Activated B cell treated with CpG ODN at 0.5 μM for 24 hours (primary cell): ENCODE measurements around the gene TMEM52B. TPM values are rescaled to one million over a fixed set of nuclear protein-coding genes. Genes with fewer than 3 reads are reported as not detected.

Source experiments
- ATAC-seq: fragments of 200-7000 bp; cut with Tn5 transposase; one replicate; pipeline ENCODE4 v1.10.0; 2021; ENCODE audit warnings: low read depth, mild to moderate bottlenecking, moderate library complexity
- CTCF ChIA-PET: fragments of 350-600 bp; sonication (Branson Sonifier 250); formaldehyde crosslinking; loops from one replicate; lab custom pipeline; 2021; ENCODE audit warnings: antibody characterized with exemption; lab: Charles Lee
- POLR2A ChIA-PET: fragments of 350-600 bp; sonication (Branson Sonifier 250); formaldehyde crosslinking; loops from one replicate; lab custom pipeline; 2021; ENCODE audit warnings: antibody characterized with exemption; lab: Charles Lee
- DNase-seq: peaks from one replicate; pipeline ENCODE4 v3.0.0; 2022
- H3K27ac Mint-ChIP-seq: one replicate; pipeline ENCODE4 v1.8.0; 2020; ENCODE audit warnings: mixed read lengths
- H3K27me3 Mint-ChIP-seq: one replicate; pipeline ENCODE4 v1.8.0; 2021; ENCODE audit warnings: mixed read lengths
- H3K36me3 Mint-ChIP-seq: one replicate; pipeline ENCODE4 v1.8.0; 2021; ENCODE audit warnings: low read depth, mixed read lengths
- H3K4me1 Mint-ChIP-seq: one replicate; pipeline ENCODE4 v1.8.0; 2021; ENCODE audit warnings: mixed read lengths
- H3K4me3 Mint-ChIP-seq: one replicate; pipeline ENCODE4 v1.8.0; 2020; ENCODE audit warnings: mild to moderate bottlenecking, mixed read lengths
- H3K9me3 Mint-ChIP-seq: one replicate; pipeline ENCODE4 v1.8.0; 2020; ENCODE audit warnings: mixed read lengths
- CTCF ChIP-seq: fragments of 200-600 bp; IDR thresholded peaks from one replicate; pipeline ENCODE4 v1.8.0; 2022; ENCODE audit warnings: antibody characterized with exemption, mild to moderate bottlenecking
- intact Hi-C: fragments of 100-400 bp; cut with micrococcal nuclease; formaldehyde crosslinking; loops from one replicate; pipeline ENCODE4 v1.15.1; 2024
- total RNA-seq: library from RNA; stranded (reverse); gene quantifications from 2 replicates; pipeline ENCODE4 v1.2.3, GENCODE V29; 2022

TMEM52B gene
- total RNA-seq, 1 donor from 2014 or later = not detected

DNA sequence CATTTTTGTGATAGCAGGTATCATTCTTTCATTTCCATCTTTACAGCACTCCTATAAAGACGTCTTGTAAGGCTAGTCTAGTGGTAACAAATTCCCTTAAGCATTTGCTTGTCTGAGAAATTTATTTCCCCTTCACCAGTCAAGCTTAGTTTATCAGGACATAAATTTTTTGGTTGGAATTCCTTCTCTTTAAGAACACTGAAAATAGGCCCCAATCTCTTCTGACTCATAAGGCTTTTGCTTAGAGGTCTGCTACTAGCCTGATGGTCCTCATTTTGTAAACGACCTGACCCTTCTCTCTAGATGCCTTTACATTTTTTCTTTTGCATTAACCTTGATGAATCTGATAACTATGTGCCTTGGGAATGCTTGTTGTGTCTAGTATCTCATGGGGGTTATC, 27.2 kb upstream of the TMEM52B start:
- Mint-ChIP-seq H3K36me3 (no peaks in the 10 kb centered on the region), H3K9me3 (peaks cover 2% of the 10 kb centered on the region), H3K4me1 (peaks cover 14% of the 10 kb centered on the region), H3K27ac (no peak overlapping the region), H3K4me3 (no peak overlapping the region), H3K27me3 (peaks cover 17% of the 10 kb centered on the region)
- ChIA-PET POLR2A (no interaction called here), CTCF (interaction anchor here (1.1 to 2.3 kb wide), 2 partner anchors 9 to 12 kb away, joined by 5 to 9 read pairs; no protein-coding TSS in a partner anchor)
- DNase-seq = no peak
- ATAC-seq = no peak
- intact Hi-C loops = loop anchor here (2.0 to 5.0 kb wide), 3 partner anchors 411 to 1336 kb away; no protein-coding TSS in a partner anchor
- TF ChIP-seq CTCF = no peak

GRCh38 chr12:10153271-10154144, 25.3 kb upstream of the TMEM52B start:
- intact Hi-C loops = loop anchor here (1.0 to 5.0 kb wide), 4 partner anchors 37 to 1334 kb away; no protein-coding TSS in a partner anchor
- ChIA-PET CTCF (interaction anchor here (0.6 to 2.3 kb wide), 16 partner anchors 11 to 1376 kb away, joined by 3 to 19 read pairs (median 6); partner anchors contain the start of genes CLEC7A and OLR1), POLR2A (no interaction called here)
- peak; percentile 39 for DNase-seq
- peak; percentile 80 for ATAC-seq
- Mint-ChIP-seq H3K27me3 (peaks cover 17% of the 10 kb centered on the region), H3K36me3 (no peaks in the 10 kb centered on the region), H3K4me1 (peaks cover 16% of the 10 kb centered on the region), H3K9me3 (no peaks in the 10 kb centered on the region), H3K4me3 (peak overlapping the region; percentile 86), H3K27ac (no peak overlapping the region)
- peak; percentile 71 for TF ChIP-seq CTCF

DNA sequence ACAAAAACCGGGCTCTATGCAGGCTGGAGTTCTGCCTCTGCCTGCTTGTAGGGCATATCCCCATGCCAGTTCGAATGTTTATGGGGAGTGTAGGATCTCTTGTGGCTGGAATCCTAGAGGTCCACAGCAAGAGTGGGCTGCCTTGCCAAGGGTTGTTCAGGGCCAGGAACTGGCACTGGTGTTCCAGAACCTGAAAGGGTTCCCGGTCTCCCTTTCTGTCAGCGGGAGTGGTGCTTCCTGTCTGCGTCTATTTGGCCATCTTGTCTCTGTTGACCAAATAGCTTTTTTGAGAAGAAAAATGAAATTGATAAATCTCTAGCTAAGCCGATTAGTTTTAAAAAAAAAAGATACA, 24.7 kb upstream of the TMEM52B start:
- peak overlapping the region; percentile 86 for H3K4me3 Mint-ChIP-seq
- no peak for TF ChIP-seq CTCF
- H3K36me3 Mint-ChIP-seq = no peaks in the 10 kb centered on the region
- ATAC-seq = no peak
- no peak for DNase-seq
- intact Hi-C loops = loop anchor here (5.0 kb wide), 2 partner anchors 1043 to 1333 kb away; no protein-coding TSS in a partner anchor
- H3K27ac Mint-ChIP-seq = no peak overlapping the region
- no peaks in the 10 kb centered on the region for H3K9me3 Mint-ChIP-seq
- ChIA-PET CTCF (interaction anchor here (0.5 to 2.2 kb wide), 4 partner anchors 11 to 408 kb away, joined by 3 to 5 read pairs (median 4); no protein-coding TSS in a partner anchor), POLR2A (no interaction called here)
- peaks cover 22% of the 10 kb centered on the region for H3K4me1 Mint-ChIP-seq
- H3K27me3 Mint-ChIP-seq = peaks cover 17% of the 10 kb centered on the region

- H3K4me3 Mint-ChIP-seq = no peak overlapping the region
- H3K36me3 Mint-ChIP-seq = no peaks in the 10 kb centered on the region
- no peaks in the 10 kb centered on the region for H3K9me3 Mint-ChIP-seq
- intact Hi-C loops = no loop called here
- POLR2A ChIA-PET = no interaction called here
- CTCF ChIA-PET = no interaction called here
- peaks cover 17% of the 10 kb centered on the region for H3K27me3 Mint-ChIP-seq
- ATAC-seq (no peak), DNase-seq (no peak)
- no peak overlapping the region for H3K27ac Mint-ChIP-seq
- TF ChIP-seq CTCF = no peak
- peaks cover 35% of the 10 kb centered on the region for H3K4me1 Mint-ChIP-seq
Observed at GRCh38 chr12:10155966-10156365, 22.9 kb upstream of the TMEM52B start.

DNA sequence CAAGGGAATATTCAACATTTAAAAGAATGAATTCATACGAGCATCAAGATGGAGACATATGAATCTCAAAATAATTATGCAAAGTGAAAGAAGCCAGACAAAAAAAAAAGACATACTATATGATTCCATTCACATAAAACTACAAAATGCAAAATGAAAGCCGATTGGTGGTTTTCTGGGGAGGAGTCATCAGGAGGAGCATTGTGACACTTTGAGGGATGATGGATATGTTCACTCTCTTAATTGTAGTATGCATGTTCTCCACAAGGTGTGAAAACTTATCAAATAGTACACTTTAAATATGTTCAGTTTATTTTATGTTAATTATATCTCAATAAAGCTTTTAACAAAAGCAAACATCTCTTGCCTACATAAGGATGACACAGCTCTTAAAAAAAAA, 20.4 kb upstream of the TMEM52B start:
- H3K27me3 Mint-ChIP-seq = peaks cover 11% of the 10 kb centered on the region
- CTCF ChIA-PET = no interaction called here
- peaks cover 37% of the 10 kb centered on the region for H3K4me1 Mint-ChIP-seq
- no peak overlapping the region for H3K4me3 Mint-ChIP-seq
- H3K9me3 Mint-ChIP-seq = no peaks in the 10 kb centered on the region
- POLR2A ChIA-PET = no interaction called here
- ATAC-seq (no peak), DNase-seq (no peak)
- TF ChIP-seq CTCF = no peak
- no peak overlapping the region for H3K27ac Mint-ChIP-seq
- no peaks in the 10 kb centered on the region for H3K36me3 Mint-ChIP-seq
- intact Hi-C loops = no loop called here
